CD4-positive, alpha-beta memory T cell (primary cell): ENCODE results near the gene GNAI3. TPM values are rescaled to one million over a fixed set of nuclear protein-coding genes. Genes with fewer than 3 reads are reported as not detected.
A peak's percentile ranks its signal among the peaks of the same experiment; 100 is the strongest.

Experiments
- CTCF ChIA-PET: fragments of 350-600 bp; sonication (Branson Sonifier 250); formaldehyde crosslinking; loops from one replicate; lab custom pipeline; 2021; ENCODE audit warnings: inconsistent platforms; ENCODE audit not compliant: partially characterized antibody; lab: Charles Lee
- POLR2A ChIA-PET: fragments of 350-600 bp; sonication (Branson Sonifier 250); formaldehyde crosslinking; loops from one replicate; lab custom pipeline; 2021; ENCODE audit not compliant: partially characterized antibody; lab: Charles Lee
- DNase-seq, 5 donors: peaks; one replicate each; pipeline versions ENCODE4 v3.0.0 to v3.0.0-alpha.2; 2020 to 2022; ENCODE audit warnings: mixed read lengths in 1 of 5
- H3K27ac ChIP-seq: one replicate; pipeline ENCODE4 v1.7.0; 2013; ENCODE audit warnings: low read depth, low read length
- H3K27me3 ChIP-seq: 2 replicates; pipeline ENCODE4 v1.7.0; 2013; ENCODE audit warnings: mild to moderate bottlenecking, low read length, moderate library complexity; ENCODE audit not compliant: insufficient read depth
- H3K36me3 ChIP-seq: 2 replicates; pipeline ENCODE4 v1.7.0; 2013; ENCODE audit warnings: mild to moderate bottlenecking, low read length, moderate library complexity; ENCODE audit not compliant: insufficient read depth
- H3K4me1 ChIP-seq: 2 replicates; pipeline ENCODE4 v1.7.0; 2013; ENCODE audit warnings: mild to moderate bottlenecking, low read length, moderate library complexity; ENCODE audit not compliant: insufficient read depth
- H3K4me3 ChIP-seq, 2 donors: one replicate each; pipeline ENCODE4 v1.7.0; 2013; ENCODE audit warnings: low read length in 2 of 2, mild to moderate bottlenecking in 1 of 2
- H3K9me3 ChIP-seq, 2 donors: one replicate each; pipeline ENCODE4 v1.7.0; 2013; ENCODE audit warnings: low read length in 2 of 2, control low read depth in 1 of 2; ENCODE audit not compliant: control insufficient read depth in 1 of 2
- H3K27ac Mint-ChIP-seq, 7 donors: one replicate each; pipeline ENCODE4 v1.8.0; 2020 to 2021; ENCODE audit warnings: mixed read lengths in 7 of 7, mild to moderate bottlenecking in 6 of 7, inconsistent platforms in 3 of 7, moderate library complexity in 3 of 7
- H3K27me3 Mint-ChIP-seq, 2 donors: one replicate each; pipeline ENCODE4 v1.8.0; 2020 to 2021; ENCODE audit warnings: mixed read lengths in 2 of 2
- H3K36me3 Mint-ChIP-seq, 2 donors: one replicate each; pipeline ENCODE4 v1.8.0; 2020 to 2021; ENCODE audit warnings: mixed read lengths in 2 of 2, inconsistent platforms in 1 of 2, mild to moderate bottlenecking in 1 of 2
- H3K4me1 Mint-ChIP-seq, 4 donors: one replicate each; pipeline ENCODE4 v1.8.0; 2020 to 2021; ENCODE audit warnings: mixed read lengths in 4 of 4, mild to moderate bottlenecking in 1 of 4
- H3K4me3 Mint-ChIP-seq, 8 donors: one replicate each; pipeline ENCODE4 v1.8.0; 2020 to 2021; ENCODE audit warnings: mixed read lengths in 8 of 8, mild to moderate bottlenecking in 7 of 8, moderate library complexity in 6 of 8, inconsistent platforms in 3 of 8
- H3K9me3 Mint-ChIP-seq, 8 donors: one replicate each; pipeline ENCODE4 v1.8.0; 2020 to 2021; ENCODE audit warnings: mixed read lengths in 8 of 8, mild to moderate bottlenecking in 5 of 8, inconsistent platforms in 3 of 8, moderate library complexity in 1 of 8
- intact Hi-C: fragments of 100-400 bp; cut with micrococcal nuclease; formaldehyde crosslinking; loops from one replicate; pipeline ENCODE4 v1.15.1; 2023
- polyA plus RNA-seq, 2 donors: library from polyadenylated mRNA; unstranded; fragments of 300-500 nt; fragmentation: Illumina TruSeq; gene quantifications; one replicate each; pipeline ENCODE4 v1.2.3, GENCODE V29; 2021
- total RNA-seq, 2 experiments: library from RNA; stranded (reverse); gene quantifications; one replicate each; pipeline ENCODE4 v1.2.3, GENCODE V29; 2021

The GNAI3 gene
- total and polyA plus RNA-seq, 4 experiments from 2014 or later = 7.7 to 11.6 (median 8.9) TPM

GRCh38 chr1:109595531-109595930 is 47.1 kb downstream of the GNAI3 start:
- no peaks in the 10 kb centered on the region for H3K9me3 Mint-ChIP-seq
- Histone ChIP-seq H3K9me3 (no peaks in the 10 kb centered on the region), H3K4me1 (no peaks in the 10 kb centered on the region), H3K27ac (no peak overlapping the region), H3K27me3 (no peaks in the 10 kb centered on the region), H3K36me3 (peaks cover 24% of the 10 kb centered on the region), H3K4me3 (no peak overlapping the region)
- peaks cover 0 to 1% (median 0%) of the 10 kb centered on the region in 4 donors for H3K4me1 Mint-ChIP-seq
- peak overlapping the region in 1 of 7 donors; percentile 64 for H3K27ac Mint-ChIP-seq
- no peak for DNase-seq
- no peaks in the 10 kb centered on the region for H3K27me3 Mint-ChIP-seq
- peaks cover 23 to 60% of the 10 kb centered on the region in 2 donors for H3K36me3 Mint-ChIP-seq
- intact Hi-C loops = no loop called here
- no peak overlapping the region for H3K4me3 Mint-ChIP-seq
- ChIA-PET CTCF (interaction anchor here (1.2 kb wide), 1 partner anchor 63 kb away, joined by 4 read pairs; no protein-coding TSS in a partner anchor), POLR2A (no interaction called here)

- H3K36me3 ChIP-seq = peaks cover 6% of the 10 kb centered on the region
- Mint-ChIP-seq H3K9me3 (no peaks in the 10 kb centered on the region), H3K27ac (peak overlapping the region in 3 of 7 donors; percentile 12 to 50 (median 37)), H3K27me3 (no peaks in the 10 kb centered on the region), H3K4me3 (no peak overlapping the region), H3K36me3 (peaks cover 14 to 39% of the 10 kb centered on the region in 2 donors), H3K4me1 (peaks cover 4 to 13% (median 9%) of the 10 kb centered on the region in 4 donors)
- H3K9me3 ChIP-seq = no peaks in the 10 kb centered on the region
- H3K4me3 ChIP-seq = no peak overlapping the region
- H3K27me3 ChIP-seq = no peaks in the 10 kb centered on the region
- H3K4me1 ChIP-seq = peaks cover 4% of the 10 kb centered on the region
- DNase-seq = no peak
- intact Hi-C loops = no loop called here
- ChIA-PET POLR2A (no interaction called here), CTCF (interaction anchor here (1.2 to 4.5 kb wide), 2 partner anchors 42 to 49 kb away, joined by 3 to 17 read pairs; no protein-coding TSS in a partner anchor)
- no peak overlapping the region for H3K27ac ChIP-seq
Observed at GRCh38 chr1:109598156-109598555, 49.7 kb downstream of the GNAI3 start.

DNA sequence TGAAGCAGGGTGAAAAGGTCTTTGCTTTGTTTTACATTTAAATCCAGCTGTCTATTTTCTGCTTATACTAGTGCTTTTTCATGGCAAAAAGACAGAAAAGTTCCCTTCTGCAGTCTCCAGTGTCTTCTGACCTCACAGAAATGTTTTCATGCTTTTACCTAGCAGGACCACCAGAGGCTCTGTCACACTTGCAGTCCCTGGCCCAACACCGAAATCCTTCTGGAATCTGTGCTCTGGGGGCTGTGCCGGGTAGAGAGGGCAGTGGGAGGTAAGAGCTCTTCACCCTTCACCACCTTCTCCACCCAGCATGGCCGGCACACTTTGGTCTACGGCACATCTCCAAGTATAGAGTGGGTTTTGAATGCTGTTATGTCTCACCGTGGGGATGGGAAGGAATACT is 50.2 kb downstream of the GNAI3 start:
- peaks cover 9 to 18% (median 14%) of the 10 kb centered on the region in 4 donors for H3K4me1 Mint-ChIP-seq
- H3K36me3 ChIP-seq = peaks cover under 1% of the 10 kb centered on the region
- no peak overlapping the region for H3K27ac ChIP-seq
- peaks cover 14 to 34% of the 10 kb centered on the region in 2 donors for H3K36me3 Mint-ChIP-seq
- H3K4me1 ChIP-seq = peaks cover 9% of the 10 kb centered on the region
- ChIA-PET POLR2A (no interaction called here), CTCF (interaction anchor here (1.2 to 4.5 kb wide), 2 partner anchors 41 to 49 kb away, joined by 3 to 17 read pairs; no protein-coding TSS in a partner anchor)
- DNase-seq = no peak
- H3K9me3 ChIP-seq = no peaks in the 10 kb centered on the region
- intact Hi-C loops = no loop called here
- no peaks in the 10 kb centered on the region for H3K27me3 ChIP-seq
- H3K27me3 Mint-ChIP-seq = no peaks in the 10 kb centered on the region
- no peak overlapping the region for H3K4me3 Mint-ChIP-seq
- no peaks in the 10 kb centered on the region for H3K9me3 Mint-ChIP-seq
- H3K4me3 ChIP-seq = no peak overlapping the region
- peak overlapping the region in 2 of 7 donors; percentile 42 to 69 for H3K27ac Mint-ChIP-seq

DNA sequence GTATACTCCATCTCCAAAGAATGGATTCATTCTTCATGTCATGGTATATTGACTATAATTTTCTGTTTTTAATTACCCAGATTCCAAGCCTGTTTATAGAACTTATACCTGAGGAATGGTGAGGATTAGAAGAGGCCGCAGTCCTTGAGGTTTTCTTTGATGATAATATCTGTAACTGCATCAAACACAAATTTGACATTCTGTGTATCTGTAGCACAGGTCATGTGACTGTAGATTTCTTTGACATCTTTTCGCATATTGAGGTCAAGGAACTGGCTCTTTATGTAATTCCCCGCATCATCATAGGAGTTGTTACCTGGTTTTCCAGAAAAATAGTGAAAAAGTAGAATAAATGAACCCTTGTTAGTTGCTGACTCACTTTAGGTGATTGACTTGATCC is 54.8 kb downstream of the GNAI3 start:
- Mint-ChIP-seq H3K9me3 (no peaks in the 10 kb centered on the region), H3K36me3 (peaks cover 0 to 7% of the 10 kb centered on the region in 2 donors), H3K4me3 (peak overlapping the region in 1 of 8 donors; percentile 29), H3K27ac (peak overlapping the region; percentile 7 to 89 (median 17)), H3K4me1 (peaks cover 10 to 20% (median 18%) of the 10 kb centered on the region in 4 donors), H3K27me3 (no peaks in the 10 kb centered on the region)
- no peaks in the 10 kb centered on the region for H3K9me3 ChIP-seq
- peak in 4 of 5 donors; percentile 16 to 35 (median 28) for DNase-seq
- H3K27ac ChIP-seq = no peak overlapping the region
- peaks cover 15% of the 10 kb centered on the region for H3K4me1 ChIP-seq
- intact Hi-C loops = loop anchor here (2.0 to 5.0 kb wide), 2 partner anchors 14 to 36 kb away; no protein-coding TSS in a partner anchor
- ChIA-PET CTCF (no interaction called here), POLR2A (no interaction called here)
- no peaks in the 10 kb centered on the region for H3K36me3 ChIP-seq
- H3K27me3 ChIP-seq = no peaks in the 10 kb centered on the region
- no peak overlapping the region for H3K4me3 ChIP-seq

GRCh38 chr1:109605381-109605780 is 57.0 kb downstream of the GNAI3 start:
- no peaks in the 10 kb centered on the region for H3K9me3 ChIP-seq
- H3K27me3 ChIP-seq = no peaks in the 10 kb centered on the region
- no peak overlapping the region for H3K27ac ChIP-seq
- H3K36me3 ChIP-seq = no peaks in the 10 kb centered on the region
- no peak for DNase-seq
- Mint-ChIP-seq H3K36me3 (no peaks in the 10 kb centered on the region), H3K4me3 (no peak overlapping the region), H3K27ac (no peak overlapping the region), H3K4me1 (peaks cover 10 to 20% (median 17%) of the 10 kb centered on the region in 4 donors), H3K9me3 (no peaks in the 10 kb centered on the region), H3K27me3 (no peaks in the 10 kb centered on the region)
- CTCF ChIA-PET = interaction anchor here (0.8 to 1.6 kb wide), 4 partner anchors 26 to 60 kb away, joined by 3 to 6 read pairs (median 3); no protein-coding TSS in a partner anchor
- POLR2A ChIA-PET = interaction anchor here (0.8 to 1.0 kb wide), 4 partner anchors 35 to 280 kb away, joined by 3 to 5 read pairs (median 3); partner anchors contain the start of gene GNAI3
- H3K4me3 ChIP-seq = no peak overlapping the region
- intact Hi-C loops = no loop called here
- peaks cover 15% of the 10 kb centered on the region for H3K4me1 ChIP-seq

DNA sequence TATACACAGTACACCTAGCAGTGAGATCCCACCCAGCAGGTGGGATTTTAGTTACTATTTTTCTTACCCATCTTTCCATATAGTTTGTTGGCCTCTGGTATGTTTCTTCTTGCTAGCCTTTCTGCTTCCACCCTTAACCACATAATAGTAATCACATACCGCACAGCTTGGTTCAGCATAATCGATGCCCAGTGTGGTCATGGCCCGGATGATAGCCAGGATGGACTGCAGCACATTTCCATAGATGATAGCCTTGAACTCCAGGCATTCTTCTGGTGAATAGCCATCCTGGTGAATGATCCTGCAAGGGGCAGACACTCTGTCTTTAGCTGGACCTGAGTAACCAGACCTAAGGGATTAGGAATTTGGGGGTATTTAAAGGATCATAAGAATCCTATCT is 61.5 kb downstream of the GNAI3 start:
- intact Hi-C loops = no loop called here
- H3K36me3 ChIP-seq = no peaks in the 10 kb centered on the region
- H3K4me1 ChIP-seq = no peaks in the 10 kb centered on the region
- H3K9me3 ChIP-seq = no peaks in the 10 kb centered on the region
- CTCF ChIA-PET = no interaction called here
- Mint-ChIP-seq H3K27me3 (no peaks in the 10 kb centered on the region), H3K4me1 (peaks cover 0 to 4% (median 0%) of the 10 kb centered on the region in 4 donors), H3K27ac (no peak overlapping the region), H3K4me3 (no peak overlapping the region), H3K36me3 (no peaks in the 10 kb centered on the region), H3K9me3 (no peaks in the 10 kb centered on the region)
- H3K4me3 ChIP-seq = no peak overlapping the region
- DNase-seq = no peak
- no peaks in the 10 kb centered on the region for H3K27me3 ChIP-seq
- no peak overlapping the region for H3K27ac ChIP-seq
- POLR2A ChIA-PET = interaction anchor here (1.6 kb wide), 1 partner anchor 61 kb away, joined by 4 read pairs; the partner anchor contains the start of gene GNAI3

- Mint-ChIP-seq H3K4me1 (peaks cover 2 to 6% (median 2%) of the 10 kb centered on the region in 4 donors), H3K36me3 (no peaks in the 10 kb centered on the region), H3K9me3 (no peaks in the 10 kb centered on the region), H3K27me3 (no peaks in the 10 kb centered on the region), H3K27ac (peak overlapping the region in 3 of 7 donors; percentile 32 to 80 (median 57)), H3K4me3 (no peak overlapping the region)
- Histone ChIP-seq H3K27me3 (no peaks in the 10 kb centered on the region), H3K36me3 (no peaks in the 10 kb centered on the region), H3K9me3 (no peaks in the 10 kb centered on the region), H3K27ac (no peak overlapping the region), H3K4me1 (peaks cover 4% of the 10 kb centered on the region), H3K4me3 (no peak overlapping the region)
- intact Hi-C loops = no loop called here
- no peak for DNase-seq
- ChIA-PET CTCF (interaction anchor here (0.7 to 2.1 kb wide), 5 partner anchors 29 to 141 kb away, joined by 3 to 11 read pairs (median 3); no protein-coding TSS in a partner anchor), POLR2A (interaction anchor here (1.0 to 2.0 kb wide), 2 partner anchors 10 to 63 kb away, joined by 3 to 4 read pairs; partner anchors contain the start of gene GNAI3)
Observed at GRCh38 chr1:109610609-109611307, 62.3 kb downstream of the GNAI3 start.
